ENCODE results near the gene FBXL16. TPM values are rescaled to one million over a fixed set of nuclear protein-coding genes. Genes with fewer than 3 reads are reported as not detected.

The FBXL16 gene
- total and polyA plus RNA-seq, 2 of the 13 experiments (the other 11 are each of a cell fraction or from before 2014, with no cell fraction given): 0.22 to 2.0 TPM

- TF ChIP-seq ZNF318 (CRISPR knock-in tag; IDR thresholded peaks at IDR 0.05) (no peak; the same call in 1 of the 2 replicates), ZFP1 (CRISPR knock-in tag; IDR thresholded peaks at IDR 0.05) (0 out of 2 replicates have a peak, but pooled peaks have one; percentile 27), PHF5A (CRISPR knock-in tag; IDR thresholded peaks at IDR 0.05; ENCODE audit: low read depth, unreplicated experiment) (peak; percentile 97), HDAC1 (CRISPR knock-in tag; IDR thresholded peaks at IDR 0.05) (peak; percentile 82), ELF1 (CRISPR knock-in tag; IDR thresholded peaks at IDR 0.05) (peak; percentile 75), PHF20 (CRISPR knock-in tag; IDR thresholded peaks at IDR 0.05) (peak; percentile 92), SMYD3 (CRISPR knock-in tag; IDR thresholded peaks at IDR 0.05) (no peak), ZSCAN31 (CRISPR knock-in tag; IDR thresholded peaks at IDR 0.05; ENCODE audit: low read depth) (peak; percentile 44; the same call in 1 of the 2 replicates), ZFP36L2 (CRISPR knock-in tag; IDR thresholded peaks at IDR 0.05) (no peak), TBL1XR1 (IDR thresholded peaks at IDR 0.05; ENCODE audit: borderline replicate concordance, low read length, partially characterized antibody) (peak; percentile 29), REPIN1 (CRISPR knock-in tag; IDR thresholded peaks at IDR 0.05; ENCODE audit: borderline replicate concordance, low read depth) (peak; percentile 34; the same call in 1 of the 2 replicates), ZMAT3 (CRISPR knock-in tag; conservative IDR thresholded peaks at IDR 0.05) (peak; percentile 78; the same call in 1 of the 2 replicates)
- TF ChIP-seq, protein P1, sequence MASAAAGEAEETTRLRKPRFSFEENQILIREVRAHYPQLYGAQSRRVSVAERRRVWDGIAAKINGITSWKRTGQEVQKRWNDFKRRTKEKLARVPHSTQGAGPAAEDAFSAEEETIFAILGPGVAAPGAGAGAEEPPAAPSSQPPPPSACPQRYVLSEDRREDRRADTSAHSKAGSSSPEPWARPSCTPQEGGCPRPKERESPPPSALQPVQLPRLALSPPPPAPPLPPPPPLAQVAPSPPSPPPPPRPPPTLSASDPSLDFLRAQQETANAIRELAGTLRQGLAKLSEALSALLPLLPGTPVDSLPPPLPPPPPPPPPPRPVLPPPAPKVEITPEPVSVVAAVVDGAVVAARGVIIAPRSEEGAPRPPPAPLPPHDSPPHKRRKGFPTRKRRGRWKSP (CRISPR knock-in tag; IDR thresholded peaks at IDR 0.05): peak; percentile 73; the same call in 1 of the 2 replicates
- TF ChIP-seq, protein P2, sequence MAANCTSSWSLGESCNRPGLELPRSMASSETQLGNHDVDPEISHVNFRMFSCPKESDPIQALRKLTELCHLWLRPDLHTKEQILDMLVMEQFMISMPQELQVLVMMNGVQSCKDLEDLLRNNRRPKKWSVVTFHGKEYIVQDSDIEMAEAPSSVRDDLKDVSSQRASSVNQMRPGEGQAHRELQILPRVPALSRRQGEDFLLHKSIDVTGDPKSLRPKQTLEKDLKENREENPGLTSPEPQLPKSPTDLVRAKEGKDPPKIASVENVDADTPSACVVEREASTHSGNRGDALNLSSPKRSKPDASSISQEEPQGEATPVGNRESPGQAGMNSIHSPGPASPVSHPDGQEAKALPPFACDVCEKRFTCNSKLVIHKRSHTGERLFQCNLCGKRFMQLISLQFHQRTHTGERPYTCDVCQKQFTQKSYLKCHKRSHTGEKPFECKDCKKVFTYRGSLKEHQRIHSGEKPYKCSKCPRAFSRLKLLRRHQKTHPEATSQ (CRISPR knock-in tag; IDR thresholded peaks at IDR 0.05; ENCODE audit: borderline replicate concordance): no peak
- TF ChIP-seq, protein P3, sequence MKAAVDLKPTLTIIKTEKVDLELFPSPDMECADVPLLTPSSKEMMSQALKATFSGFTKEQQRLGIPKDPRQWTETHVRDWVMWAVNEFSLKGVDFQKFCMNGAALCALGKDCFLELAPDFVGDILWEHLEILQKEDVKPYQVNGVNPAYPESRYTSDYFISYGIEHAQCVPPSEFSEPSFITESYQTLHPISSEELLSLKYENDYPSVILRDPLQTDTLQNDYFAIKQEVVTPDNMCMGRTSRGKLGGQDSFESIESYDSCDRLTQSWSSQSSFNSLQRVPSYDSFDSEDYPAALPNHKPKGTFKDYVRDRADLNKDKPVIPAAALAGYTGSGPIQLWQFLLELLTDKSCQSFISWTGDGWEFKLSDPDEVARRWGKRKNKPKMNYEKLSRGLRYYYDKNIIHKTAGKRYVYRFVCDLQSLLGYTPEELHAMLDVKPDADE (CRISPR knock-in tag; IDR thresholded peaks at IDR 0.05): 0 out of 2 replicates have a peak, but pooled peaks have one; percentile 61
- TF ChIP-seq, protein P4, sequence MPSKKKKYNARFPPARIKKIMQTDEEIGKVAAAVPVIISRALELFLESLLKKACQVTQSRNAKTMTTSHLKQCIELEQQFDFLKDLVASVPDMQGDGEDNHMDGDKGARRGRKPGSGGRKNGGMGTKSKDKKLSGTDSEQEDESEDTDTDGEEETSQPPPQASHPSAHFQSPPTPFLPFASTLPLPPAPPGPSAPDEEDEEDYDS (CRISPR knock-in tag; IDR thresholded peaks at IDR 0.05): peak; percentile 61; the same call in 1 of the 2 replicates
Measured at GRCh38 chr16:667780-668518, 37.7 kb downstream of the FBXL16 start, which contains the start of gene RHOT2 (continued).
